ENCODE measurements around the gene MACIR. TPM values are rescaled to one million over a fixed set of nuclear protein-coding genes. Genes with fewer than 3 reads are reported as not detected.
"Not testable (repeated sequence)": the region's sequence is repeated elsewhere in the genome, so short reads cannot be mapped to it uniquely, and the experiment has no call there.

MACIR gene
- total RNA-seq, 4 donors from 2014 or later: 5.7 to 8.2 (median 6.4) TPM

DNA sequence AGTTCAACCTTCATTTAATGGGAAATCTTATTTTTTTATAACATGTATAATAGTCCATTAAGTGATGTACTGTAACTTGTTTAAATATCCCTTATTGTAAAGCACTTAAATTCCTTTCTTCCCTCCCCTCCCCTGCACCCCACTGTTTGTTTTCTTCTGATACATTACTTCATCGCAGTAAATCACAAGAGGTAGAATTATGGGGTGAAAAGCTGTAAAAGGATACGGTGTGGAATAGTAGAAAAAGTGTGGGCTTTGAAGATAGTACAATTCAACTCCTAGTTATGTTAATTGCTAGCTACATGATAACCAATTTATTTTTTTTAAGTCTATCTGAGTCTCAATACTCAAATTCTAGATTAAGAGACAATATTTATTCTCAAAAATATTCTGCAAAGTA lies 41.9 kb upstream of the MACIR start:
- intact Hi-C loops (cut with DNase I; ENCODE audit: low total_unique reads): no loop called here
- no peak overlapping the region for H3K4me3 ChIP-seq (ENCODE audit: low read depth, poor library complexity, severe bottlenecking)
- DNase-seq (ENCODE audit: low spot score in 2 of 2): no peak
- 58 to 61% methylated on average over 2 of the region's 2 CpGs for WGBS, 2 donors
- TF ChIP-seq, protein P1, sequence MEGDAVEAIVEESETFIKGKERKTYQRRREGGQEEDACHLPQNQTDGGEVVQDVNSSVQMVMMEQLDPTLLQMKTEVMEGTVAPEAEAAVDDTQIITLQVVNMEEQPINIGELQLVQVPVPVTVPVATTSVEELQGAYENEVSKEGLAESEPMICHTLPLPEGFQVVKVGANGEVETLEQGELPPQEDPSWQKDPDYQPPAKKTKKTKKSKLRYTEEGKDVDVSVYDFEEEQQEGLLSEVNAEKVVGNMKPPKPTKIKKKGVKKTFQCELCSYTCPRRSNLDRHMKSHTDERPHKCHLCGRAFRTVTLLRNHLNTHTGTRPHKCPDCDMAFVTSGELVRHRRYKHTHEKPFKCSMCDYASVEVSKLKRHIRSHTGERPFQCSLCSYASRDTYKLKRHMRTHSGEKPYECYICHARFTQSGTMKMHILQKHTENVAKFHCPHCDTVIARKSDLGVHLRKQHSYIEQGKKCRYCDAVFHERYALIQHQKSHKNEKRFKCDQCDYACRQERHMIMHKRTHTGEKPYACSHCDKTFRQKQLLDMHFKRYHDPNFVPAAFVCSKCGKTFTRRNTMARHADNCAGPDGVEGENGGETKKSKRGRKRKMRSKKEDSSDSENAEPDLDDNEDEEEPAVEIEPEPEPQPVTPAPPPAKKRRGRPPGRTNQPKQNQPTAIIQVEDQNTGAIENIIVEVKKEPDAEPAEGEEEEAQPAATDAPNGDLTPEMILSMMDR (IDR thresholded peaks at IDR 0.05): no peak
- no peak for TF ChIP-seq POLR2A (IDR thresholded peaks at IDR 0.05)

DNA sequence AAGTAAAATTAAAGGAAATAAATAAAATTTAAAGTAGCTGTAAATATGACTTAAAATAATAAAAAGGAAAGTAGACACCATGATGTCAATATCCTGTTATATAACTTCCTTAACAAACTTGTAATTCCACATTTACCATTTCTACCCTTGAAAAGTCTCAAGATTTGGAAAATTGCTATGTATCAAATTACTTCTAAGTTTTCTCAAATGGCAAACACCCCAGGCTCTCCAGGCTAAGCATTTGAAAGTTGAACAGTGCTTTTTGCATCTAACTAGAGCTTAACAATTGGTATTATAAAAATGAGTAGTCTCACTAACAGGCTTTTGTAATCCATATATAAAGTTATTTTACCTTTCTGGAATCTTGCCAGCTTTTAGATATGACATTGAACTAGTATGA lies 41.5 kb upstream of the MACIR start:
- no peak overlapping the region for H3K4me3 ChIP-seq (ENCODE audit: low read depth, poor library complexity, severe bottlenecking)
- intact Hi-C loops (cut with DNase I; ENCODE audit: low total_unique reads): no loop called here
- DNase-seq (ENCODE audit: low spot score in 2 of 2): no peak
- TF ChIP-seq POLR2A (IDR thresholded peaks at IDR 0.05): no peak
- TF ChIP-seq, protein P1 (IDR thresholded peaks at IDR 0.05): no peak

DNA sequence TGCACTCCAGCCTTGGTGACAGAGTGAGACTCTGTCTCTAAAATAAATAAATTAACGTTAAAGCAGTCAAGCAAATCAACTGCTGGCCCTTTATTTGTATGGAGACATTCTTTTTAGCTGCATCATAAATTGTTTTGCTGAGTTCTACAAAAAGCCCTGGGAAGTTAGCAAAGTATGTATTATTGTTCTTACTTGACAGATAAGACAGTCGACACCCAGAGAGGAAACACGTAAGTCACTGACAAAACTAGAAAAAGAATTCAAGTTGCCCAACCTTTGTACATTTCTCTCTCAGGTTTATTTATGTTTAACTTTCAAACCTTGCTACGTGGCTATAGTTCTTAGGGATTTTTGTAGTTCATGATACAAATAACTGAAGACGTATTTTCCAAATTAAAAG lies 40.4 kb upstream of the MACIR start:
- 63 to 79% methylated on average over 5 of the region's 5 CpGs for WGBS, 2 donors
- H3K4me3 ChIP-seq (ENCODE audit: low read depth, poor library complexity, severe bottlenecking): no peak overlapping the region
- intact Hi-C loops (cut with DNase I; ENCODE audit: low total_unique reads): no loop called here
- no peak for DNase-seq (ENCODE audit: low spot score in 2 of 2)
- TF ChIP-seq POLR2A (IDR thresholded peaks at IDR 0.05): no peak
- TF ChIP-seq, protein P1 (IDR thresholded peaks at IDR 0.05): no peak

DNA sequence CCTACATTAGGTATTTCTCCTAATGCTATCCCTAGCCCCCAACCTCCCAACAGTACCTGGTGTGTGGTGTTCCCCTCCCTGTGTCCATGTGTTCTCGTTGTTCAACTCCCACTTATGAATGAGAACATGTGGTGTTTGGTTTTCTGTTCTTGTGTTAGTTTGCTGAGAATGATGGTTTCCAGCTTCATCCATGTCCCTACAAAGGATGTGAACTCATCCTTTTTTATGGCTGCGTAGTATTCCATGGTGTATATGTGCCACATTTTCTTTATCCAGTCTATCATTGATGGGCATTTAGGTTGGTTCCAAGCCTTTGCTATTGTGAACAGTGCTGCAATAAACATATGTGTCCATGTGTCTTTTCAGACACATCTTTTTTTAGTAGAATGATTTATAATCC lies 39.5 kb upstream of the MACIR start:
- intact Hi-C loops (cut with DNase I; ENCODE audit: low total_unique reads); DNase-seq (ENCODE audit: low spot score in 2 of 2); H3K4me3 ChIP-seq (ENCODE audit: low read depth, poor library complexity, severe bottlenecking): not testable (repeated sequence)
- 97 to 100% methylated on average over 2 of the region's 2 CpGs for WGBS, 2 donors

DNA sequence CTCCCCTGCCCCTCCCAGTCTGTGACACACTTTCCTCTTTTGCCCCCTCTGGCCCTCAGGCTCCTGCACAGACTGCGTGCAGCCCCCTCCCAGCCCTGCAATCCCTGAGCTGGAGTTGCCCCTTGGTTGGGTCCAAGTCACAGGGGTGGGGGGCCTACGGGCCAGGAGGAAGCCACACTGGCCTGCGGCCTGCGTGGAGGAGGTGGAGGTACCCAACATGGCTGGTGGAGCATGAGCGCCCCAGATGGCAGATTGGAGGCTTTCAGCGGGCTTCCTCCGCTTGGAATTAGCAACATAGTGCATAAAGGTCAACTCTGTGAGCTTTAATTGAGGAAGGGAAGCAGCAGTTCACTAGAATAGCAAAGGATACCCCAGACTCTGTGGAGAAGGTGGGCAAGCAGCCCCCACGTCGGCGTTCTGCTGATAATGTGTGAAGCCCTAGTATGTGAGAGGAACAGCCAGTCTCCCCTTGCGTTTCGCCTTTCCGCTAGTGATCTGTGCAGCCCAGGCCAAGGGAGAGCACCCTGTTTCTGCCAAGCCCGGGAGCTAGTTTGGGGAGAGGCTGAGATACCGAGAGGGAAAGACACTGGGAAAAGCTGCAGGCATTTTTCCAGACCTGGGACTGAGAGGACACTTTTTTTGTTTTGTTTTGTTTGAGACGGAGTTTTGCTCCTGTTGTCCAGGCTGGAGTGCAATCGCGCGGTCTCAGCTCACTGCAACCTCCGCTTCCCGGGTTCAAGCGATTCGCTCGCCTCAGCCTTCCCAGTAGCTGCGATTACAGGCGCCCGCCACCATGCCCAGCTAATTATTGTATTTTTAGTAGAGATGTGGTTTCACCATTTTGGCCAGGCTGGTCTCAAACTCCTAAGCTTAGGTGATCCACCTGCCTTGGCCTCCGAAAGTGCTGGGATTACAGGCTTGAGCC lies 35.3 kb upstream of the MACIR start:
- 92 to 93% methylated on average over 28 of the region's 28 CpGs for WGBS, 2 donors
- no peak overlapping the region for H3K4me3 ChIP-seq (ENCODE audit: low read depth, poor library complexity, severe bottlenecking)
- intact Hi-C loops (cut with DNase I; ENCODE audit: low total_unique reads): no loop called here
- DNase-seq (ENCODE audit: low spot score in 2 of 2): peak in 1 of 2 donors; percentile 76
- TF ChIP-seq, protein P1 (IDR thresholded peaks at IDR 0.05): no peak
- no peak for TF ChIP-seq POLR2A (IDR thresholded peaks at IDR 0.05)

DNA sequence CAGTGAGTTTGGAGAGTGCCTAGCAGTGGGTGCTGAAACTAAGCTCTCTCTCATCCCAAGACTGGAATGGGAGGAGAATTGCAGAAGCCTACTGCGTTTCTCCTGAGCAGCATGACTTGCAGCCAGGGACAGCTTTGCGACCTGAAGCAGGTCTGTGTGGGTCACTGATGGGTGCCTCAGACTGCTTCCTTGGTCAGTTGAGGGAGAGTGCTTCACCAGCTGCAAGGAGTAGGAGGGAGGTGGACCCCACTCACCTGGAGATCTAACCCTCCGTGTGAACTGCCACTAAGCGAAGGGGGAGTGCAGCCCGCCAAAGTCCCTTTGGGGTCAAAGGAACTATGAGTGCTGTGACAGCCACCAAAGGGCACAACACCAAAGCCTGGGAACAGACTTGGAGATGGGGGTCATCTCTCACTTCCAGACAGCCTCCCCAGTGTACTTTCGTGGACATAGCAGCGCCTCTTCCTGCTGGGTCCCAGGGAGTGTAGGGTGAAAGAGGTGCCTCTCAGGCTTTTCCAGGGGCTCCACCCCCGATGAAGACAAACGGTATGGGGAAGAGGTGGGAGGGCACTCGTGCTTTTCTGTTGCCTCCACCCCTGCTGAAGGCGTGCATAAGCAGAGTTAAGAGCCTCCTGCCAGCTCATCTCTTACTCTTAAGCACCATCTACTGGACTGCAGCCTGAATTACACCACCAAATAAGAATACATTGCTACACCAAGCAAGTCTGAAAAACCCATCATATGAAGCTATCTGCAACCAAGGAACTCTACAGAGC lies 34.3 kb upstream of the MACIR start:
- intact Hi-C loops (cut with DNase I; ENCODE audit: low total_unique reads): no loop called here
- H3K4me3 ChIP-seq (ENCODE audit: low read depth, poor library complexity, severe bottlenecking): no peak overlapping the region
- peak in 1 of 2 donors; percentile 26 for DNase-seq (ENCODE audit: low spot score in 2 of 2)
- TF ChIP-seq POLR2A (IDR thresholded peaks at IDR 0.05): no peak
- TF ChIP-seq, protein P1 (IDR thresholded peaks at IDR 0.05): no peak
- WGBS, 2 donors: 44 to 48% methylated on average over 10 to 11 of the region's 11 CpGs
